ENCODE results near the gene NOP58. TPM values are rescaled to one million over a fixed set of nuclear protein-coding genes. Genes with fewer than 3 reads are reported as not detected.
A peak's percentile ranks its signal among the peaks of the same experiment; 100 is the strongest.

NOP58 gene
- total and polyA plus RNA-seq, 10 of the 15 experiments (the other 5 are each of a cell fraction or from before 2014, with no cell fraction given): 131 to 327 (median 217) TPM

DNA sequence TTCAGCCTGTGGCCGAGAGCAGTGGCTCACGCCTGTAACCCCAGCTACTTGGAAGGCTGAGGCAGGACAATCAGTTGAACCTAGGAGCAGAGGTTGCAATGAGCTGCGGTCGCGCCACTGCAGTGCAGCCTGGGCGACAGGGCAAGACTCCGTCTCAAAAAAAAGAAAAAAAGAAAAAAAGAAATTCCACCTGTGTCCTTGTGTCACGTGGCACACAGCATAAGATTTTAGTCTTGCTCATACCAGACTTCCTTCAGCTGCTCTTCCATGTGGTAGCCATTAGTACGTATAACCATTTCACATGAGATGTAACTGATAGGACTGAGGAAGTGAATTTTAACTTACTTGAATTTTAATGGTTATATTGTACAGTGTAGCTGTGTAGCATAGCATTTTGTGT lies 4.0 kb downstream of the NOP58 start (continued):
- TF ChIP-seq, protein P1, sequence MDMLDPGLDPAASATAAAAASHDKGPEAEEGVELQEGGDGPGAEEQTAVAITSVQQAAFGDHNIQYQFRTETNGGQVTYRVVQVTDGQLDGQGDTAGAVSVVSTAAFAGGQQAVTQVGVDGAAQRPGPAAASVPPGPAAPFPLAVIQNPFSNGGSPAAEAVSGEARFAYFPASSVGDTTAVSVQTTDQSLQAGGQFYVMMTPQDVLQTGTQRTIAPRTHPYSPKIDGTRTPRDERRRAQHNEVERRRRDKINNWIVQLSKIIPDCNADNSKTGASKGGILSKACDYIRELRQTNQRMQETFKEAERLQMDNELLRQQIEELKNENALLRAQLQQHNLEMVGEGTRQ (IDR thresholded peaks at IDR 0.05; ENCODE audit: borderline replicate concordance, low read depth, low read length): peak; percentile 41; the same call in 1 of the 2 replicates

GRCh38 chr2:202270487-202270886 lies 4.9 kb downstream of the NOP58 start:
- no TSS peak for BruUV-seq (replicated peaks)
- FAIRE-seq: no peak
- in situ Hi-C loops (cut with MboI) (no loop called here), intact Hi-C loops (cut with micrococcal nuclease; ENCODE audit: unreplicated experiment) (loop anchor here (5.0 kb wide), 1 partner anchor 33 kb away; the partner anchor contains the start of gene SUMO1)
- Histone ChIP-seq H3K4me1 (ENCODE audit: control insufficient read depth, insufficient read depth, low read length) (peaks cover 15% of the 10 kb centered on the region), H3K9ac (ENCODE audit: control insufficient read depth, insufficient read depth, low read length) (peak overlapping the region; percentile 8), H3K27me3 (replicated peaks in 1 of 2; ENCODE audit: control insufficient read depth in 2 of 2, insufficient read depth in 2 of 2, low read length in 1 of 2) (no peaks in the 10 kb centered on the region), H2AFZ (ENCODE audit: control insufficient read depth, low read depth, low read length) (no peak overlapping the region), H3K36me3 (ENCODE audit: control insufficient read depth in 2 of 2, insufficient read depth in 2 of 2, low read length in 1 of 2) (peaks cover 0 to 11% of the 10 kb centered on the region in 2 experiments; a peak in 1 of 4 replicates), H3K9me3 (replicated peaks; ENCODE audit: control insufficient read depth, insufficient read depth, low read length) (no peaks in the 10 kb centered on the region), H3K4me2 (ENCODE audit: control insufficient read depth, insufficient read depth) (peak overlapping the region; percentile 89), H3K27ac (ENCODE audit: control insufficient read depth, insufficient read depth) (peak overlapping the region; percentile 54), H4K20me1 (ENCODE audit: control insufficient read depth, insufficient read depth) (peaks cover 26% of the 10 kb centered on the region), H3K4me3 (peak overlapping the region; percentile 89), H3K79me2 (ENCODE audit: control insufficient read depth, insufficient read depth, low read length) (peaks cover 97% of the 10 kb centered on the region)
- ChIA-PET SMC1A (ENCODE audit: uncharacterized antibody, unreplicated experiment) (interaction anchor here (1.0 to 2.3 kb wide), 3 partner anchors 12 to 1148 kb away, joined by 3 to 13 read pairs (median 3); no protein-coding TSS in a partner anchor), POLR2A (interaction anchor here (0.6 to 1.8 kb wide), 6 partner anchors 8 to 111 kb away, joined by 3 to 6 read pairs (median 4); partner anchors contain the start of gene SUMO1), CTCF (interaction anchor here (0.9 to 3.3 kb wide), 2 partner anchors 9 to 45 kb away, joined by 3 to 26 read pairs; no protein-coding TSS in a partner anchor), RAD21 (ENCODE audit: unreplicated experiment) (interaction anchor here (0.5 to 2.6 kb wide), 7 partner anchors 10 to 320 kb away, joined by 3 to 9 read pairs (median 3); no protein-coding TSS in a partner anchor)
- 2% methylated on average over 3 of the region's 3 CpGs for WGBS (ENCODE audit: insufficient coverage, insufficient replicate concordance, low lambda C conversion rate, missing lambda C conversion rate)
- ATAC-seq: peak; percentile 32
- DNase-seq (ENCODE audit: low read depth, low spot score): peak; percentile 17
- TF ChIP-seq ZSCAN29 (IDR thresholded peaks at IDR 0.05): no peak
- TF ChIP-seq, protein P2, sequence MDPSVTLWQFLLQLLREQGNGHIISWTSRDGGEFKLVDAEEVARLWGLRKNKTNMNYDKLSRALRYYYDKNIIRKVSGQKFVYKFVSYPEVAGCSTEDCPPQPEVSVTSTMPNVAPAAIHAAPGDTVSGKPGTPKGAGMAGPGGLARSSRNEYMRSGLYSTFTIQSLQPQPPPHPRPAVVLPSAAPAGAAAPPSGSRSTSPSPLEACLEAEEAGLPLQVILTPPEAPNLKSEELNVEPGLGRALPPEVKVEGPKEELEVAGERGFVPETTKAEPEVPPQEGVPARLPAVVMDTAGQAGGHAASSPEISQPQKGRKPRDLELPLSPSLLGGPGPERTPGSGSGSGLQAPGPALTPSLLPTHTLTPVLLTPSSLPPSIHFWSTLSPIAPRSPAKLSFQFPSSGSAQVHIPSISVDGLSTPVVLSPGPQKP (IDR thresholded peaks at IDR 0.05; ENCODE audit: low read depth, low read length): no peak
- TF ChIP-seq ZNF217 (IDR thresholded peaks at IDR 0.05): 0 out of 2 replicates have a peak, but pooled peaks have one; percentile 54
- no peak for TF ChIP-seq TAF1 (IDR thresholded peaks at IDR 0.05; ENCODE audit: borderline replicate concordance, low read depth, low read length)
- TF ChIP-seq, protein P3, sequence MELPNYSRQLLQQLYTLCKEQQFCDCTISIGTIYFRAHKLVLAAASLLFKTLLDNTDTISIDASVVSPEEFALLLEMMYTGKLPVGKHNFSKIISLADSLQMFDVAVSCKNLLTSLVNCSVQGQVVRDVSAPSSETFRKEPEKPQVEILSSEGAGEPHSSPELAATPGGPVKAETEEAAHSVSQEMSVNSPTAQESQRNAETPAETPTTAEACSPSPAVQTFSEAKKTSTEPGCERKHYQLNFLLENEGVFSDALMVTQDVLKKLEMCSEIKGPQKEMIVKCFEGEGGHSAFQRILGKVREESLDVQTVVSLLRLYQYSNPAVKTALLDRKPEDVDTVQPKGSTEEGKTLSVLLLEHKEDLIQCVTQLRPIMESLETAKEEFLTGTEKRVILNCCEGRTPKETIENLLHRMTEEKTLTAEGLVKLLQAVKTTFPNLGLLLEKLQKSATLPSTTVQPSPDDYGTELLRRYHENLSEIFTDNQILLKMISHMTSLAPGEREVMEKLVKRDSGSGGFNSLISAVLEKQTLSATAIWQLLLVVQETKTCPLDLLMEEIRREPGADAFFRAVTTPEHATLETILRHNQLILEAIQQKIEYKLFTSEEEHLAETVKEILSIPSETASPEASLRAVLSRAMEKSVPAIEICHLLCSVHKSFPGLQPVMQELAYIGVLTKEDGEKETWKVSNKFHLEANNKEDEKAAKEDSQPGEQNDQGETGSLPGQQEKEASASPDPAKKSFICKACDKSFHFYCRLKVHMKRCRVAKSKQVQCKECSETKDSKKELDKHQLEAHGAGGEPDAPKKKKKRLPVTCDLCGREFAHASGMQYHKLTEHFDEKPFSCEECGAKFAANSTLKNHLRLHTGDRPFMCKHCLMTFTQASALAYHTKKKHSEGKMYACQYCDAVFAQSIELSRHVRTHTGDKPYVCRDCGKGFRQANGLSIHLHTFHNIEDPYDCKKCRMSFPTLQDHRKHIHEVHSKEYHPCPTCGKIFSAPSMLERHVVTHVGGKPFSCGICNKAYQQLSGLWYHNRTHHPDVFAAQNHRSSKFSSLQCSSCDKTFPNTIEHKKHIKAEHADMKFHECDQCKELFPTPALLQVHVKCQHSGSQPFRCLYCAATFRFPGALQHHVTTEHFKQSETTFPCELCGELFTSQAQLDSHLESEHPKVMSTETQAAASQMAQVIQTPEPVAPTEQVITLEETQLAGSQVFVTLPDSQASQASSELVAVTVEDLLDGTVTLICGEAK (IDR thresholded peaks at IDR 0.05; ENCODE audit: borderline replicate concordance): no peak
- TF ChIP-seq, protein P4, sequence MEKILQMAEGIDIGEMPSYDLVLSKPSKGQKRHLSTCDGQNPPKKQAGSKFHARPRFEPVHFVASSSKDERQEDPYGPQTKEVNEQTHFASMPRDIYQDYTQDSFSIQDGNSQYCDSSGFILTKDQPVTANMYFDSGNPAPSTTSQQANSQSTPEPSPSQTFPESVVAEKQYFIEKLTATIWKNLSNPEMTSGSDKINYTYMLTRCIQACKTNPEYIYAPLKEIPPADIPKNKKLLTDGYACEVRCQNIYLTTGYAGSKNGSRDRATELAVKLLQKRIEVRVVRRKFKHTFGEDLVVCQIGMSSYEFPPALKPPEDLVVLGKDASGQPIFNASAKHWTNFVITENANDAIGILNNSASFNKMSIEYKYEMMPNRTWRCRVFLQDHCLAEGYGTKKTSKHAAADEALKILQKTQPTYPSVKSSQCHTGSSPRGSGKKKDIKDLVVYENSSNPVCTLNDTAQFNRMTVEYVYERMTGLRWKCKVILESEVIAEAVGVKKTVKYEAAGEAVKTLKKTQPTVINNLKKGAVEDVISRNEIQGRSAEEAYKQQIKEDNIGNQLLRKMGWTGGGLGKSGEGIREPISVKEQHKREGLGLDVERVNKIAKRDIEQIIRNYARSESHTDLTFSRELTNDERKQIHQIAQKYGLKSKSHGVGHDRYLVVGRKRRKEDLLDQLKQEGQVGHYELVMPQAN (conservative IDR thresholded peaks at IDR 0.05): peak; percentile 59; the same call in 1 of the 2 replicates
- no peak for TF ChIP-seq GATAD2B (conservative IDR thresholded peaks at IDR 0.05; ENCODE audit: low read depth)
- no peak for TF ChIP-seq BACH1 (IDR thresholded peaks at IDR 0.05; ENCODE audit: borderline replicate concordance)
- no peak for TF ChIP-seq ZNF622 (IDR thresholded peaks at IDR 0.05)
- no peak for TF ChIP-seq NR2C2 (IDR thresholded peaks at IDR 0.05; ENCODE audit: borderline replicate concordance, control insufficient read depth, insufficient read length, low read depth)
- no peak for TF ChIP-seq RCOR1 (conservative IDR thresholded peaks at IDR 0.05; ENCODE audit: low read depth, low read length)

Measured in GM12878 (cell line).